T-helper 17 cell (primary cell): ENCODE measurements around the gene TMEM209. TPM values are rescaled to one million over a fixed set of nuclear protein-coding genes. Genes with fewer than 3 reads are reported as not detected.
"Not testable (repeated sequence)": the region's sequence is repeated elsewhere in the genome, so short reads cannot be mapped to it uniquely, and the experiment has no call there.

ENCODE experiments used
- ATAC-seq: fragments of 150-1000 bp; cut with Tn5 transposase; 2 replicates; pipeline ENCODE4 v1.10.0; 2021; ENCODE audit warnings: mild to moderate bottlenecking, moderate library complexity
- DNase-seq, 3 donors: peaks; one replicate each; pipeline versions ENCODE4 v3.0.0 to v3.0.0-alpha.2; 2020 to 2021
- H3K9me3 ChIP-seq: one replicate; pipeline ENCODE4 v1.7.0; 2013; ENCODE audit warnings: low read length, mild to moderate bottlenecking; ENCODE audit not compliant: control insufficient read depth, poor library complexity, severe bottlenecking
- H3K27ac Mint-ChIP-seq: one replicate; pipeline ENCODE4 v1.8.0; 2022; ENCODE audit warnings: mild to moderate bottlenecking, moderate library complexity, mixed read lengths
- H3K27me3 Mint-ChIP-seq: one replicate; pipeline ENCODE4 v1.8.0; 2022; ENCODE audit warnings: mixed read lengths
- H3K36me3 Mint-ChIP-seq: one replicate; pipeline ENCODE4 v1.8.0; 2022; ENCODE audit warnings: low read depth, mixed read lengths
- H3K4me1 Mint-ChIP-seq: one replicate; pipeline ENCODE4 v1.8.0; 2022; ENCODE audit warnings: mild to moderate bottlenecking, mixed read lengths
- H3K4me3 Mint-ChIP-seq: one replicate; pipeline ENCODE4 v1.8.0; 2022; ENCODE audit warnings: mild to moderate bottlenecking, moderate library complexity, mixed read lengths
- total RNA-seq, 4 donors: library from RNA in 2 of 4; stranded (reverse) in 2 of 4; gene quantifications; one replicate each; pipeline ENCODE4 v1.2.3 and lab custom pipeline; 2022 to 2026

TMEM209 gene
- total RNA-seq, 2 donors from 2014 or later = 26.0 to 26.3 TPM

DNA sequence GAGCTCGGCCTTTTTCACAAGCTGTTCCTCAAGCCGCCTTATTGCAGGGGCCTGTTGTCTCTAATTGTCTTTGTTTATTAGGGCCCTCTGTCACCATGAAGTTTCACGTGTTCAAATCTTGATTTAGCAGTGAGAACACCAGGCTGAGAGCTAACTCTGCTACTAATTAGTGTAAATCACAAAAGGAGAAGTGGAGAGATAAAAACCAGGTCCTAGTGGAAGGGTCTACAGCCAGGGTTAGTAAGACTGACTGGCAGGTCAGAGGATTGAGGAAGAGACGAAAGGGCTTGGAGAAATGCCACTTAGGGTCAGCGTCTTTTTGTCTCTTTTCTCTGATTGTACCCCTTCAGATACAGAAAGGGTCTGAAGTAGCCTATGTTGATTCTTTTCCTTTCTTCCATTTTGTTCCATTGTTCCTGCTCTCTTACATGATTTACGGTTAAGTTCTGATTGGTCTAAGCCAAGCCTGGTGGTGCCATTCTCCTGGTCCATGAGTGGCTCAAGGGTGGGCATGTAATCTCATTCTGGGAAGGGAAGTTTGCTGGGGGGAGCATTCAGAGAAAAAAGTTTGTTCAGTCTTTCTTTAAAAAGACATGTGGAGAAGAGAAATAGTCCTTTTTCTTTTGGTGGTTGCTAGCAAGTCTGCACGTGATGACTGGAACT is 23.8 kb upstream of the TMEM209 start:
- no peak for ATAC-seq
- Mint-ChIP-seq H3K4me1 (no peaks in the 10 kb centered on the region), H3K4me3 (no peak overlapping the region), H3K27me3 (peaks cover 25% of the 10 kb centered on the region), H3K27ac (no peak overlapping the region), H3K36me3 (peaks cover 2% of the 10 kb centered on the region)
- H3K9me3 ChIP-seq = no peaks in the 10 kb centered on the region
- no peak for DNase-seq

DNA sequence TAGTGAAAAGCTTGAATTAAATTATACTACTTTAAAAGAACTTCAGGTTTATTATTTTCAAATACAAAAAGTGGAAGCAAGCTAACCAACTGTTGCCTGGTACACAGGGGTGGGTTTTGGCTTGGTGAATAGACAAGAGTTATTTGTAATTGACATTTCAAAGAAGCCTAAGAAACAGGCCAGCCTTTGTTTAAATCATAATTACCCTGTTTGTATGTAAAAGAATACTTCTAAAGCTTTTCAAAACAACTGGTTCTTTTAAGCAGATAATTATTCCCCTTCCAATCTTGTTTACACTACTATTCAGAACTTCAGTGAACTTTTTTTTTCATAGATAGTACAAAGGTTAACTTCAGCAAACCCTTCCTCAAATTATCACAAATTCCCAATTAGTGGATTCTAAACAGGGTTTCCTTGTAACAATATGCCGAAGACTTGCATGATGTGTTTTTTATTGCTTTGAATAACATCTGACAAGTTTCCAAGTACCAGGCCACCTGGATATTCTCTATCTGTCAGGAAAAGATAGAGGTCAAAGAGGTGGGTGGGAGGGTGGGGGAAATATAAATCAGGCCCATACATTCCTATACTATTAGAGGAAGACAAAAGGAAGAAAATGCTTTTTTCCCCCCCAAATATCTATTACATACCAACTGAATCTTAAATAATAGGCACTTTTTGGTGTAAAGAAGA is 22.8 kb upstream of the TMEM209 start:
- H3K4me1 Mint-ChIP-seq = peaks cover 2% of the 10 kb centered on the region
- DNase-seq (no peak), ATAC-seq (no peak)
- H3K27me3 Mint-ChIP-seq = peaks cover 25% of the 10 kb centered on the region
- H3K9me3 ChIP-seq = no peaks in the 10 kb centered on the region
- peaks cover 2% of the 10 kb centered on the region for H3K36me3 Mint-ChIP-seq
- no peak overlapping the region for H3K4me3 Mint-ChIP-seq
- H3K27ac Mint-ChIP-seq = no peak overlapping the region

DNA sequence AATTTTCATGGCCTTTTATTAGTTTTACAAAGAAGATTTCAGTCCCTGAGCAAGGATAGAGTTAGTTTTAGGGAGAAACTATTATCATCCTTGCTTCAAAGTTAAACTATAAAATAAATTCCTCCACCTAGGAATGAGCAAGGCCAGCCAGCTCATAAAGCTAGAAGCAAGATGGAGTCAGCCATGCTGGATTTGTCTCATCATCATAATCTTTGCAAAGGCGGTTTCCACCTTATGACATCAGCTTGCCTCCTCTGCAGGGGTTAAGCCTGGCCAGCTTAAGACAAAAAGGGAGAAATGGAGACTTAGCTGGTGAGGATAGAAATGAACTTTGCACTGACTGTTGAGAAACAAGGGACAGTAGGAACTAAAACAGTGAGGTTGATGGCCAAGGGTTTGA is 21.1 kb upstream of the TMEM209 start:
- no peak for ATAC-seq
- no peak for DNase-seq
- Mint-ChIP-seq H3K4me3 (no peak overlapping the region), H3K36me3 (peaks cover 2% of the 10 kb centered on the region), H3K27ac (no peak overlapping the region), H3K4me1 (peaks cover 2% of the 10 kb centered on the region), H3K27me3 (peaks cover 13% of the 10 kb centered on the region)
- no peaks in the 10 kb centered on the region for H3K9me3 ChIP-seq

DNA sequence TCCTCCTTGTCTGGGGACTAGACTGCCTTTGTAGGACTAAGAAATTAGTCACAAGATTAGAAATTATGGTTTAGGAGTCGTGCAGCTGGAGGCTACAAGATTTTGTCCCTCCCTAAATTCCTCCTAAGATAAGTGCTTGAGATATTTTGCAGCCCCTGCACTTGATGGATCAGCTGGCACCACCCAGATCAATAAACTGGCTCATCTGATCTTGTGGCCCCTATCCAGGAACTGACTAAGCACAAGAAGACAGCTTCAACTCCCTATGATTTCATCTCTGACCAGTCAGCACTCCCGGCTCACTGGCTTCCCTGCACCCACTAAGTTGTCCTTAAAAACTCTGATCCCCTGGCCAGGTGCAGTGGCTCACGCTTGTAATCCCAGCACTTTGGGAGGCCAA is 19.7 kb upstream of the TMEM209 start:
- H3K27ac Mint-ChIP-seq, DNase-seq, ATAC-seq, H3K4me1 Mint-ChIP-seq, H3K4me3 Mint-ChIP-seq, H3K9me3 ChIP-seq, H3K36me3 Mint-ChIP-seq: not testable (repeated sequence)
- peaks cover 18% of the 10 kb centered on the region for H3K27me3 Mint-ChIP-seq

DNA sequence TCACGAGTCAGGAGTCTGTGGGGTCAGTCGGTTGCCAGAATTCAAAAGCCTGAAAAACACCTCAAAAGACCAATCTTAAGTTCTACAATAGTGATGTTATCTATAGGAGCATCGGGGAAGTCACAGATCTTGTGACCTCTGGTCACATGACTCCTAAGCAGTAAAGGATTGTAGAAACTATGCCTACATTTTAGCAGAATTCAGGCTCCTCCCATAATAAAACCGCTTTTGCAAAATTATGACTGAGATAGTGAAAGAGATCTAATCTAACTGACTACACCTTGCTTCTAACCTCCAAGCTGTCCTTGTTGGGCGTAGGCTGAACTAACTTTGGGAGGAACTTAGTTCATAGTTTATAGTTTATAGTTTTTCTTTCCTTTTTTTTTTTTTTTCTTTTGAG is 19.0 kb upstream of the TMEM209 start:
- H3K27me3 Mint-ChIP-seq = peaks cover 22% of the 10 kb centered on the region
- no peaks in the 10 kb centered on the region for H3K9me3 ChIP-seq
- peaks cover 2% of the 10 kb centered on the region for H3K36me3 Mint-ChIP-seq
- H3K27ac Mint-ChIP-seq = no peak overlapping the region
- DNase-seq (no peak), ATAC-seq (no peak)
- H3K4me3 Mint-ChIP-seq = no peak overlapping the region
- H3K4me1 Mint-ChIP-seq = peaks cover 2% of the 10 kb centered on the region

DNA sequence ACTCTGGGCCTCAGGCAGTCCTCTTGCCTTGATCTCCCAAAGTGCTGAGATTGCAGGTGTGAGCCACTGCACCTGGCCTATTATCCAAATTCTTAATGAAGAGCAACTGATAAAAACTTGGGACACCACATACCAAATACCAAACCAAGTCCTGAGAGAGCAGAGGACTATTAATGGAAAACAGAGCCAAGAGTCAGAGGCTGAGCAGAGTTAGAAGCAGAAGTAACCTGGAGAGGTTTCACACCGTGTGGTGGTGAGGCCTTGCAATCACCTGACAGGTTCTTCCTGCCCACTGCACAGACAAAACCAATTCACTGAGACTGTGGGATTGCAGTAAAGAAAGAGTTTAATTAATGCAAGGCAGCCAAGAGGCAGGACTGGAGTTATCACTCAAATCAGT is 18.4 kb upstream of the TMEM209 start:
- Mint-ChIP-seq H3K27ac (no peak overlapping the region), H3K4me1 (peaks cover 2% of the 10 kb centered on the region), H3K36me3 (no peaks in the 10 kb centered on the region), H3K27me3 (peaks cover 20% of the 10 kb centered on the region), H3K4me3 (no peak overlapping the region)
- DNase-seq (no peak), ATAC-seq (no peak)
- H3K9me3 ChIP-seq = no peaks in the 10 kb centered on the region

DNA sequence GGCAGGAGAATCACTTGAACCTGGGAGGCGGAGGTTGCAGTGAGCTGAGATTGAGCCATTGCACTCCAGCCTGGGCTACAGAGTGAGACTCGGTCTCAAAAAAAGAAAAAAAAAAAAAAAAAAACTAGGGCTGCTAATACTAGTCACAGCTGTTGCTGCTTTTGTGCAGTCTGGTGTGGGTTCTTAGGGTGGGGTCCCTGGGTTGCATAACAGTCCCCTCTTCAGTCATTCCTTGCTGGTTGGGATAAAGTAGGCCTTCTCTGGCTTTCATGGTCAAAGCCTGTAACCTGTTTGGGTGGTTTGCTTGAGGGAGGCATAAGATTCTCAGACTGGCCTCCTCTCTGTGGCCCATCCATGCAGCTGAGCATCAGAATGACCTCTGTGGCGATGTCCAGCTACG is 16.5 kb upstream of the TMEM209 start:
- Mint-ChIP-seq H3K4me1 (peaks cover 2% of the 10 kb centered on the region), H3K4me3 (no peak overlapping the region), H3K27me3 (peaks cover 20% of the 10 kb centered on the region), H3K27ac (no peak overlapping the region), H3K36me3 (no peaks in the 10 kb centered on the region)
- DNase-seq (no peak), ATAC-seq (no peak)
- no peaks in the 10 kb centered on the region for H3K9me3 ChIP-seq

DNA sequence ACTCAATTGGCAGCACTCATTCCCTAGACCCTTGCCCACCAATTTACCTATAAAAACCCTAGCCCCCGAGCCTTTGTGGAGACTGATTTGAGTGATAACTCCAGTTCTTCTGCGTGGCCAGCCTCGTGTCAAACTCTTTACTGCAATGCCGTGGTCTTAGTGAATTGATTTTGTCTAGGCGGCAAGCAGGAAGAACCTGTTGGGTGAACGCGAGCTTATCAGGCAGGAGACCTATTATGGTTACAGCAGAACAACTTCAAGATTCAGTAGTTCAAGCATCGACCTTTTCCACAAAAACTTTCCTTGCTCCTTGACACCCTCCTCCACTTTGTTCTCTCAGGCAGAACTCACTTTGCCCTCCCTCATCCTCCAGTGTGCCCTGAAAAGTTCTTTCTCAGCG is 14.7 kb upstream of the TMEM209 start:
- Mint-ChIP-seq H3K27me3 (peaks cover 23% of the 10 kb centered on the region), H3K27ac (no peak overlapping the region), H3K36me3 (no peaks in the 10 kb centered on the region), H3K4me3 (no peak overlapping the region), H3K4me1 (peaks cover 2% of the 10 kb centered on the region)
- ATAC-seq (no peak), DNase-seq (no peak)
- no peaks in the 10 kb centered on the region for H3K9me3 ChIP-seq

DNA sequence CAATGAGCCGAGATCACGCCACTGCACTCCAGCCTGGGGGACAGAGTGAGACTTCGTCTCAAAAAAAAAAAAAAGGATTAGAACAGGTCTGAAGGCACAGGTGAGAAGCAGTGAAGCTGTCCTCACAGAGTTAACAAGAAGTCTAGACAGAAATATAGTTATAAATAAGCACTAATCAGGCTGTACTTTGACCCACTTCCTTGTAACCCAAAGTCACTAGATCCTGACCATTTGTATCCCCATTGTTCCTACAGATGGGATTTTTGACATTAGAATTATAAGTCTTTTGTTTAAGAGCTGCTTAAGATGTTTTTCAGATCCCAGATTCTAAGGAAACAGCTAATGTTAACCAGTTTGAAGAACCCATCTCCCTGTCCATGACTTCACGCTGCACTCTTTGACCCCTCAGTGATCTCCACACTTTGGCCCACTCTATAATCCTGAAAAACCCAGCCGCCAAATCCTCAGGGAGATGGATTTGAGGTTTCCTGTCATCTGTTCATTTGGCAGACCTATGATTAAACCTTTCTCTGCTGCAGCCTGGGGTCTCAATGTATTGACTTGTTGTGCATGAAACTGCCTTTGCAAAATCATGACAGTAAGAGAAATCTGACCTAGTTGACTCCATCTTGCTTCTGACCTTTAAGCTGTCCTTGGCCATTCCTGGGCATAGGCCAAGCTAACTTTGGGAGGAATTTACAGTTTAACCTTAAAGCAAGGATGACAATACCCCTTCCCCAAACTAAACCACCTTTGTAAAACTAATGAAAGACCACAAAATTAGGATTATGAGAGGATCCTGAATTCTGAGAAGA is 13.8 kb upstream of the TMEM209 start:
- Mint-ChIP-seq H3K4me3 (no peak overlapping the region), H3K27ac (no peak overlapping the region), H3K27me3 (peaks cover 31% of the 10 kb centered on the region), H3K4me1 (peaks cover 2% of the 10 kb centered on the region), H3K36me3 (no peaks in the 10 kb centered on the region)
- ATAC-seq (no peak), DNase-seq (no peak)
- no peaks in the 10 kb centered on the region for H3K9me3 ChIP-seq

DNA sequence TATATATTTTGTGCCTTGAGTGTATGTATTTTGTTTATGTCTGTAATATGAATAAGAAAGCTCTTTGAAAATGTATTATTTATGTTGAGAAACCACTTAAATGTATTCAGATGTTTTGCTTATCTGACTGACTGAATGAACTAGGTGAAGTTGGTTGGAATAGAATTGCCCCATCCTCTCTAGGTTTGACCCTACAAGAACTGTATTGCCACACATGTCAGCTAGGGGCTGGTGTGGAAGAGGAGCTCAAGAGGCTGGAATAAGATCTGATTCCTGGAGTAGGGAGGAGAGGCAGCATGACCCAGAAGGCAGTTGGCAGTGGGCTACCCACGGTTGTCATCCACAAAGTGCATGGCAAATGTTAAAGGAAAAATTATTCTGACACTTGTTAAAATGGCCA is 11.5 kb upstream of the TMEM209 start:
- ATAC-seq (no peak), DNase-seq (no peak)
- Mint-ChIP-seq H3K4me3 (no peak overlapping the region), H3K36me3 (no peaks in the 10 kb centered on the region), H3K27me3 (peaks cover 39% of the 10 kb centered on the region), H3K4me1 (no peaks in the 10 kb centered on the region), H3K27ac (no peak overlapping the region)
- no peaks in the 10 kb centered on the region for H3K9me3 ChIP-seq

DNA sequence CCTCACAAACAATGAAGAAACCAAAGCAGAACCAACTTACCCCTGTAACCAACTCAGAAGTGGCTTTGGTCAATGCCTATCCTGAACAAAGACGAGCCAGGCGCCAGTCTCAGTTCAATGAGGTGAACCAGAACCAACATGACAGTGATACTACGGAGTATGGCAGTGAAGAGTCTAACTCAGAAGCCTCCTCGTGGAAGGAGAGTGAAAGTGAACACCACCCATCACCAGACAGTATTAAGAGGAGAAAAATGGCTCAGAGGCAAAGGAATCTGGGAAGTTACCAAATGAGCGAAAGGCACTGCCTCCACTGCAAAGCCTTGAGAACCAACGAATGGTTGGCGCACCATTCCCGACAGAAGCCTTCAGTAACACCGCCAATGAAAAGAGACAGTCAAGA is 10.8 kb upstream of the TMEM209 start:
- no peaks in the 10 kb centered on the region for H3K9me3 ChIP-seq
- Mint-ChIP-seq H3K27me3 (peaks cover 37% of the 10 kb centered on the region), H3K27ac (no peak overlapping the region), H3K36me3 (no peaks in the 10 kb centered on the region), H3K4me1 (no peaks in the 10 kb centered on the region), H3K4me3 (no peak overlapping the region)
- no peak for DNase-seq
- ATAC-seq = no peak

DNA sequence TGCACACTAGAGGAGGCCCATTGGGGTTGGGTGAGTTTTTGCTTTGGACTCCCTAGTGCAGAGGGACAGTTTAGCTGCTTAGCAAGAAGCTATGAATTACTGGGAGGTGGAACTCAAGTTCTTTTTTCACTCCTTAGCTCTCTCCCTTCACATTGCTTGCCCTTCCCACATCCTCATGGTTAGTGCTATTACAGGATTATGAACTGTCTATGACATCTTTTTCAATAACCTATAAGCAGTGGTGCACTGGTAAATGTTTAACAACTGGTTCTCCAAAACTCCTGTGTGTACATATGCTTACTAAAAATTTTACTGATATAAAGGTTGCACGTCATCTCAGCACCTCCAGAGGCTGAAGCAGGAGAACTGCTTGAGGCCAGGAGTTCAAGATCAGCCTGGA is 8.6 kb upstream of the TMEM209 start:
- DNase-seq = no peak
- H3K27ac Mint-ChIP-seq = no peak overlapping the region
- no peaks in the 10 kb centered on the region for H3K36me3 Mint-ChIP-seq
- no peaks in the 10 kb centered on the region for H3K4me1 Mint-ChIP-seq
- H3K27me3 Mint-ChIP-seq = peaks cover 19% of the 10 kb centered on the region
- H3K4me3 Mint-ChIP-seq = no peak overlapping the region
- H3K9me3 ChIP-seq = no peaks in the 10 kb centered on the region
- ATAC-seq = no peak

DNA sequence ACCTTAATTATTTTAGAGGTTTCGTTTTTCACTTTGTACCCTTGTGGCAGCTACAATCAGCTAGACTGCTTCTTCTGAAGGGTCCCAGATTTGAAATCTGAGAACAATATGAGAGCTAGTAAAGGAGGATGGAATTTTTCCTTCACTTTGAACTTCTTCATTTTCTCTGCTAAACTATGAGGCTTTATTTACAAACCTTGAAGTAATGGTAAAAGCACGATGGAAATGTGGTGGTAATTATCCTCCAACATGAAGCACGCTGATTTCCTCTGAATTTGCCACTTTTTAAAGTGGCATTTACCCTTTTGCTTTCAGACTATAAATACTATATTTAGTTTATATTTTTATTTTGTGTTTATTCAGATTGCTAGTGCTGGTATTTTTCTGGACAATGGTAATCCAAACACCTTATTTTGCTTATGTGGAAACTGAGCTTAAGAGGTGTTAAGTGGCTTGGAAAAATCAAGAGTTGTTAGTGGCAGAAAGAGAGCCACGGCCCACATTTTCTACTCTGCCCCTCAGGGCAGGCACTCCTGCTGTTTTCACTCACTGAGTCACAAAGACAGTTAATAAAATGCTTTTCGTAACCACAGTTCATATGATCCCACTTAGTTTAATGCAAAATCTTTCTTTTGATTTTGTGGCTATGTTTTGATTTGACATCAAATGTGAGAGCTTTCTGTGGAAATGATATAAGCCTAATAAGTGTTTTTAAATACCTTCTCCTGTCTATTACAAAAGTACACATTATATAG is 5.2 kb upstream of the TMEM209 start:
- no peak for ATAC-seq
- Mint-ChIP-seq H3K36me3 (no peaks in the 10 kb centered on the region), H3K4me3 (no peak overlapping the region), H3K27me3 (peaks cover 19% of the 10 kb centered on the region), H3K4me1 (peaks cover 2% of the 10 kb centered on the region), H3K27ac (no peak overlapping the region)
- H3K9me3 ChIP-seq = no peaks in the 10 kb centered on the region
- DNase-seq = no peak
